DND-41 (cell line): ENCODE results near the gene HABP4.

Experiments used
- CTCF ChIP-seq: IDR thresholded peaks from 2 replicates; pipeline ENCODE4 v1.5.1; 2012; ENCODE audit warnings: borderline replicate concordance, low read length, moderate library complexity, mild to moderate bottlenecking; ENCODE audit not compliant: poor library complexity, severe bottlenecking; ENCODE audit errors: extremely low read depth
- EZH2 ChIP-seq: IDR thresholded peaks from 3 replicates; pipeline ENCODE4 v1.6.1; 2012; ENCODE audit warnings: borderline replicate concordance, low read depth, mild to moderate bottlenecking, moderate library complexity, low read length, inconsistent platforms; ENCODE audit not compliant: severe bottlenecking

- TF ChIP-seq CTCF (no peak), EZH2 (no peak)
Observed at GRCh38 chr9:96497117-96497399, 47.1 kb downstream of the HABP4 start.
